ENCODE results near the gene HOXA2.

The HOXA2 gene

DNA sequence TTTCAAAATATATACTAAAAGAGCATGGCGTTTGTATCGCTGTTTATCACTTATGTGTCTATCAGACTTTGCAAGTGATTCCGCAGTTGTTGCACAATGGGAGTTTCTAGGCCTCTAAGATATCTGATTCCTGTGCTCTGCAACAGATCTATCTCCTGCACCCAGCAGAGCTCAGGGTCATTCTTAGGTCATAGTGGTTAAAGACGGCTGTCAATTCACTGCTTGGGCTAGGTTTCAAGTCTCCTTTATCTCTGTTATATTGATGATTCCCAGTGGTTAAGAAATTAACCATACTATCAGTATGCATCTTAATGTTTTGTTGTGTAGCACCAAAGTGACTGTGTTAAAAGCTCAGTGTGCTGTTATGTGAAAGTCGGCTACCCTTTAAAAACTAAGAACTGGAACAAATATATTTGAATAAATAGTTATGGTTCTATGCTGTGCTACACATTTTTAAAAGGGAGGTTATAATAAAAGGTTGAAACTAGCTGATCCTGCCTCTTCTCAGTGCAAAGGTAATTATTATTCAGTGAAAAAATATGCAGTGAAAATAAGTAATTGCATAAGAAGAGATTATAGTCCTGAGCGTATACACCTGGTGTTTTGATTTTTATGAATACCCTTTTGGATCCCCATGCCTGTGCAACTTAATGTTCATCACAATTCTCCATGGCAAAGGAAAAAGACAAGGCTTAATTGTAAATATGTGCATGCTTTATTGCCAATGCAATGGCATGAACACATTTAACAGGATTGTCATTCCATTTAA, 30.7 kb downstream of the HOXA2 start:
- DNase-seq (ENCODE audit: low spot score), result no peak

DNA sequence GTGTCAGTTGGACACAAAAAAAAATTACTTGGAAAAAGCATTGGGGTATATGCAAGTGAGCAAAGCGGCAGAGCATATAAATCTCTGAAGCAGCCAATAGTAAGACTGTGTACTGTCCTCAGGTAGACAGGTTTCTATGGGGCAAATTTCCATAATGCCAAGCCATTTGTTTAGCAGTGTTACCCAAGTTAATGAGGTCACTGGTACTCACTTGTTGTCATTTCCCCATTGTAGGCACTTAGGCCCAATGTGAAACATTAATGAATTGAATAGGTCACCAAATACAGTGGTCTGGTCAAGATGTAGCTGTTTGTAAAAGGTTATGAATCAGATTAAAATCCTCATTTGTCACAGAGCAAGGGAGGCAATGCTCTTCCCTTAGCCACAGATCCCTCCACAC, 34.2 kb downstream of the HOXA2 start:
- TF ChIP-seq, protein P1, sequence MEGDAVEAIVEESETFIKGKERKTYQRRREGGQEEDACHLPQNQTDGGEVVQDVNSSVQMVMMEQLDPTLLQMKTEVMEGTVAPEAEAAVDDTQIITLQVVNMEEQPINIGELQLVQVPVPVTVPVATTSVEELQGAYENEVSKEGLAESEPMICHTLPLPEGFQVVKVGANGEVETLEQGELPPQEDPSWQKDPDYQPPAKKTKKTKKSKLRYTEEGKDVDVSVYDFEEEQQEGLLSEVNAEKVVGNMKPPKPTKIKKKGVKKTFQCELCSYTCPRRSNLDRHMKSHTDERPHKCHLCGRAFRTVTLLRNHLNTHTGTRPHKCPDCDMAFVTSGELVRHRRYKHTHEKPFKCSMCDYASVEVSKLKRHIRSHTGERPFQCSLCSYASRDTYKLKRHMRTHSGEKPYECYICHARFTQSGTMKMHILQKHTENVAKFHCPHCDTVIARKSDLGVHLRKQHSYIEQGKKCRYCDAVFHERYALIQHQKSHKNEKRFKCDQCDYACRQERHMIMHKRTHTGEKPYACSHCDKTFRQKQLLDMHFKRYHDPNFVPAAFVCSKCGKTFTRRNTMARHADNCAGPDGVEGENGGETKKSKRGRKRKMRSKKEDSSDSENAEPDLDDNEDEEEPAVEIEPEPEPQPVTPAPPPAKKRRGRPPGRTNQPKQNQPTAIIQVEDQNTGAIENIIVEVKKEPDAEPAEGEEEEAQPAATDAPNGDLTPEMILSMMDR (IDR thresholded peaks at IDR 0.05), result no peak
- Histone ChIP-seq H3K4me3 (no peak overlapping the region), H3K27ac (no peak overlapping the region)
- DNase-seq (ENCODE audit: low spot score), result no peak

More for the DNA sequence above, 30.7 kb downstream of the HOXA2 start:
- TF ChIP-seq, protein P1 (IDR thresholded peaks at IDR 0.05), result no peak
- Histone ChIP-seq H3K27ac (no peak overlapping the region), H3K4me3 (no peak overlapping the region)

DNA sequence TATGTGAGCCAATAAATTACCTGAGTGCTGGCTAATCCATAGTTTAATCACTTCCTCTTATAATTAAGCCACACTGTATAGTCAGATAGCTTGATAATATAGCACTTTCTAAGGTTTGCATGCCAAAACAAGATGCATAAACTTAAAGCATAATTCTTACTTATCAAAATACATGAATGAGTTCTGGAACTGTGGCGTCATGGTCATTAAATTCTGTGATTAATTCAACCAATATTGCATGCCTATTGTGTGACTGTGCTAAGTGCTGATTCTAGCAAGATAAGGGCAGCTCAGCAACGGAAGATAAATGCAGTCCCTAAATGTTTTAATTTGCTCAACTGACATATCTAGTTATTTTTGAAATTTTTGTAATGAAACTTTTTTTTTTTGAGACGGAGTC, 36.3 kb downstream of the HOXA2 start:
- no peak overlapping the region for H3K4me3 ChIP-seq
- H3K27ac ChIP-seq, result no peak overlapping the region
- TF ChIP-seq, protein P1 (IDR thresholded peaks at IDR 0.05), result no peak
- DNase-seq (ENCODE audit: low spot score), result no peak

DNA sequence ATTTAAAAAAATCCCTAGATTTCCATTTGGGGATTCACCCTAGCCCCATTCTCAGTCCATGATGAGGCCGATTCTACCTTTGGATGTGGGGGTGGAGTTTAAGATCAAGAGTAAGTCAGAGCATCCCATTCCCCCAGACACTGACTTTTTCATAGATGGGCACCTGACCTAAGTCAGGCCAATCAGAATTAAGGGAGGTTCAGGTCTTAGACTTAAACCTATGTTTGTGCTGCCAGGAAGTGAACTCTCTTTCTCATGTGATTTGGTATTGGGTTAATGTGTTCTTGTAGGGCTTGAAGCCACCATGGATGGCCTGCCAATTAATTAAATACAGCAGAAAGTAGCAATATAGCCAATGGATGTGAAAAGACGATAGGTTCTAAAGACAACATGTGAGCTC, 36.8 kb downstream of the HOXA2 start:
- Histone ChIP-seq H3K27ac (no peak overlapping the region), H3K4me3 (no peak overlapping the region)
- DNase-seq (ENCODE audit: low spot score), result no peak
- TF ChIP-seq, protein P1 (IDR thresholded peaks at IDR 0.05), result no peak

DNA sequence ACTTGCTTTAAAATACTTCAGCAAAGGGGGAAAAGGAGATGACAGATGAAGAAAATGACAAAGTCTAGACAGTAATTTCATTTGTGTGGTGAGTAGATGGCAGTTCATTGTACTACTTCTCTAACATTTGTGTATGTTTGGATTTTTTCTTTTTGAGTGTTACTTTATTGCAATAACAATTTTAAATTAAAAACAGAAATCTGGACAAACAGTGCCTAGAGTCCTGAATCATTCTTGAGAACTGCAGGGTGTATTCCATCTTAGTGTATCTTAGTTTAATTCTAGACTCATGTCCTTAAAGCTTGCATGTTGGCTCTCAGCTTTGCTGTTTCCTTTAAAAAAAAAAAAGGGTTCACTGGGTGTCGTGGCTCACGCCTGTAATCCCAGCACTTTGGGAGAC, 37.8 kb downstream of the HOXA2 start:
- no peak overlapping the region for H3K27ac ChIP-seq
- no peak for DNase-seq (ENCODE audit: low spot score)

DNA sequence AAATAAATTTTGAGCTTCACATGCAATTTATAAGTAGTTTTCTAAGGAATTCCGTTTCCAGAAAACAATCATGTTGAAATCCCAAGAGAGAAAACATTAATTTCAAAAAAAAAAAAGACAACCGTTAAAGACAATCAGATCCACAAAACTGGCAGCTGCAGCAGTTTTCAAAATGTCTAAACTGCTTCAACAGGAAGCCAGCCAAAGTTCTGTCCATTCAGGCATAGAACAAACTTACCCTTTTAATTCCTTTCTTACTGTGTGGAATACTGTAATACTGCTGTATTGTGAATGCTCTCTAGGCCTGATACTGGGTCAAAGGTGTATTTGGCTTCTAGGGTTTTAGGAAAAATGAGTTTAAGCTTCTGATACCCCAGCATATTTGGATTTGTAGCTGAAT, 38.3 kb downstream of the HOXA2 start:
- DNase-seq (ENCODE audit: low spot score), result no peak
- Histone ChIP-seq H3K27ac (no peak overlapping the region), H3K4me3 (no peak overlapping the region)
- TF ChIP-seq, protein P1 (IDR thresholded peaks at IDR 0.05), result no peak

More for the DNA sequence above, 37.8 kb downstream of the HOXA2 start:
- TF ChIP-seq, protein P1 (IDR thresholded peaks at IDR 0.05), result no peak
- no peak overlapping the region for H3K4me3 ChIP-seq

DNA sequence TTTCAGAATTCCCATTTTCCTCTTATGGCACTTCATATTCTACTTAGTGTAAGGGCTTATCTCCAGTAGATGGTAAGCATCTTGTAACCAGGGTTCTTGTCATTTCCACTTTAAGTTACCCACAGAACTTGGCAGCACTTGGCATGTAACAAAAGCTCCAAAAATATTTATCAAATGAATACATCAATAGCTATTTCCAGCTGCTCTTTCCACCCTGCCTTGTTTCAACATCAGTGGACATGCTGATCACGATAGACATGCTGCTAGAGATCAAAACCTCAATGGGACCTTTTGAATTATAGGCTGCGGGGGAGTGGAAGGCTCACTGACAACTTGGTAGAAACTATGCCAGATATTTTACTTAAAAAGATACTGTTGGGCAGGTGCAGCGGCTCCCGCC, 39.5 kb downstream of the HOXA2 start:
- DNase-seq (ENCODE audit: low spot score), result no peak
- TF ChIP-seq, protein P1 (IDR thresholded peaks at IDR 0.05), result no peak
- H3K27ac ChIP-seq, result no peak overlapping the region
- H3K4me3 ChIP-seq, result no peak overlapping the region

Data from coronary artery (tissue), 2 donors.